Fibroblast of skin of right biceps (primary cell): ENCODE results near the gene CCNG2.
A peak's percentile ranks its signal among the peaks of the same experiment; 100 is the strongest.

Experiments
- DNase-seq: peaks from one replicate; pipeline ENCODE4 v3.0.0-alpha.2; 2013

The CCNG2 gene

GRCh38 chr4:77179519-77179918 lies 22.5 kb downstream of the CCNG2 start:
- no peak for DNase-seq

- no peak for DNase-seq
These were observed 24.7 kb downstream of the CCNG2 start for GRCh38 chr4:77181720-77182119.

- no peak for DNase-seq
These were observed 26.9 kb downstream of the CCNG2 start for GRCh38 chr4:77183777-77184420.

GRCh38 chr4:77184974-77185373 lies 28.0 kb downstream of the CCNG2 start:
- no peak for DNase-seq

- DNase-seq = no peak
These were observed 28.7 kb downstream of the CCNG2 start for GRCh38 chr4:77185686-77186085.

- no peak for DNase-seq
These were observed 30.3 kb downstream of the CCNG2 start for GRCh38 chr4:77187322-77187721.

GRCh38 chr4:77188498-77189220 lies 31.7 kb downstream of the CCNG2 start:
- no peak for DNase-seq

GRCh38 chr4:77189412-77189811 lies 32.4 kb downstream of the CCNG2 start:
- no peak for DNase-seq

GRCh38 chr4:77190053-77190452 lies 33.0 kb downstream of the CCNG2 start:
- DNase-seq = peak; percentile 58

- no peak for DNase-seq
These were observed 36.0 kb downstream of the CCNG2 start for GRCh38 chr4:77193046-77193445.

GRCh38 chr4:77193511-77194102 lies 36.6 kb downstream of the CCNG2 start:
- DNase-seq = no peak

- DNase-seq = no peak
These were observed 37.4 kb downstream of the CCNG2 start for GRCh38 chr4:77194366-77194765.

GRCh38 chr4:77194989-77195388 lies 38.0 kb downstream of the CCNG2 start:
- no peak for DNase-seq

GRCh38 chr4:77196866-77197265 lies 39.9 kb downstream of the CCNG2 start:
- DNase-seq = no peak

GRCh38 chr4:77197361-77197760 lies 40.4 kb downstream of the CCNG2 start:
- no peak for DNase-seq

- no peak for DNase-seq
These were observed 40.8 kb downstream of the CCNG2 start for GRCh38 chr4:77197831-77198230.

GRCh38 chr4:77199276-77199675 lies 42.3 kb downstream of the CCNG2 start:
- no peak for DNase-seq

GRCh38 chr4:77199701-77200100 lies 42.7 kb downstream of the CCNG2 start:
- no peak for DNase-seq

- DNase-seq = peak; percentile 86
These were observed 44.3 kb downstream of the CCNG2 start for GRCh38 chr4:77201343-77201742.

- peak; percentile 11 for DNase-seq
These were observed 44.9 kb downstream of the CCNG2 start for GRCh38 chr4:77201857-77202256.

GRCh38 chr4:77202491-77202890 lies 45.5 kb downstream of the CCNG2 start:
- no peak for DNase-seq

- DNase-seq = peak; percentile 82
These were observed 46.6 kb downstream of the CCNG2 start for GRCh38 chr4:77203380-77204197.

- peak; percentile 61 for DNase-seq
These were observed 47.6 kb downstream of the CCNG2 start for GRCh38 chr4:77204621-77205020.
